Lower lobe of right lung (tissue), 2 donors: ENCODE measurements around the gene CALU. TPM values are rescaled to one million over a fixed set of nuclear protein-coding genes. Genes with fewer than 3 reads are reported as not detected.

Source experiments
- ATAC-seq, 2 donors: fragments of 200-7000 bp; cut with Tn5 transposase; one replicate each; pipeline ENCODE4 v1.9.1; 2020 to 2022; ENCODE audit warnings: mild to moderate bottlenecking in 2 of 2, moderate library complexity in 2 of 2
- DNase-seq: peaks from one replicate; pipeline ENCODE4 v3.0.0-alpha.2; 2020
- H3K27ac ChIP-seq: fragments of 200-600 bp; one replicate; pipeline ENCODE4 v1.8.0; 2022
- H3K27me3 ChIP-seq: fragments of 200-600 bp; one replicate; pipeline ENCODE4 v1.8.0; 2022; ENCODE audit warnings: low read depth
- H3K36me3 ChIP-seq: fragments of 200-600 bp; one replicate; pipeline ENCODE4 v1.8.0; 2022; ENCODE audit warnings: mild to moderate bottlenecking
- H3K4me1 ChIP-seq: fragments of 200-600 bp; one replicate; pipeline ENCODE4 v1.8.0; 2022
- H3K4me3 ChIP-seq: fragments of 200-600 bp; one replicate; pipeline ENCODE4 v1.8.0; 2022; ENCODE audit warnings: mild to moderate bottlenecking
- H3K9me3 ChIP-seq: fragments of 200-600 bp; one replicate; pipeline ENCODE4 v1.8.0; 2022
- intact Hi-C: fragments of 100-400 bp; cut with DNase I; formaldehyde crosslinking; loops from one replicate; pipeline ENCODE4 v1.11.0; 2022
- total RNA-seq: library from RNA; stranded (reverse); fragmentation: NEBNext Ultra II Directional; extraction: Animal tissue kit (Norgen Biotek cat#: 25700); gene quantifications from one replicate; pipeline ENCODE4 v1.2.1, GENCODE V29; 2021
- TF ChIP-seq, protein P1 (sequence below): fragments of 200-600 bp; IDR thresholded peaks from one replicate; pipeline ENCODE4 v1.8.0; 2022; ENCODE audit warnings: antibody characterized with exemption, mild to moderate bottlenecking
- donor health status: DM: no; HTN: yes; CAD: no; lungs with severe emphysema.

CALU gene
- total RNA-seq, 1 donor from 2014 or later, result 84.6 TPM

DNA sequence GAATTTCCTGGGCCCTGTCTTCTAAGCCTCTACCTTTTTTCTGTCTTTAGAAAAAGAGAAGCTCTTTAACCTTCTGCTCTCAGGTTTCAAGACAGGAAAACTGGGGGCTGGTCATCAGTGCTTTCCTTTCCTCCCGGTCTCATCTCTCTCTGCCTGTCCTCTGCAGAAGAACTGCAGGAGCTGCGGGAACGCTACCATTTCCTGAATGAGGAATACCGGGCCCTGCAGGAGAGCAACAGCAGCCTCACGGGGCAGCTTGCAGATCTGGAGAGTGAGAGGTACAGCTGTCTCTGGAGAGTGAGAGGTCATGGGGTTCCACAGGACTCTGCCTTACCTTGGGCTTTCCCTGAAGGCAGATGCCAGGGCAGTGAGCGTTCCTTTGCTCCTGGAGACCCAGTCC lies 65.3 kb downstream of the CALU start:
- TF ChIP-seq, protein P1, sequence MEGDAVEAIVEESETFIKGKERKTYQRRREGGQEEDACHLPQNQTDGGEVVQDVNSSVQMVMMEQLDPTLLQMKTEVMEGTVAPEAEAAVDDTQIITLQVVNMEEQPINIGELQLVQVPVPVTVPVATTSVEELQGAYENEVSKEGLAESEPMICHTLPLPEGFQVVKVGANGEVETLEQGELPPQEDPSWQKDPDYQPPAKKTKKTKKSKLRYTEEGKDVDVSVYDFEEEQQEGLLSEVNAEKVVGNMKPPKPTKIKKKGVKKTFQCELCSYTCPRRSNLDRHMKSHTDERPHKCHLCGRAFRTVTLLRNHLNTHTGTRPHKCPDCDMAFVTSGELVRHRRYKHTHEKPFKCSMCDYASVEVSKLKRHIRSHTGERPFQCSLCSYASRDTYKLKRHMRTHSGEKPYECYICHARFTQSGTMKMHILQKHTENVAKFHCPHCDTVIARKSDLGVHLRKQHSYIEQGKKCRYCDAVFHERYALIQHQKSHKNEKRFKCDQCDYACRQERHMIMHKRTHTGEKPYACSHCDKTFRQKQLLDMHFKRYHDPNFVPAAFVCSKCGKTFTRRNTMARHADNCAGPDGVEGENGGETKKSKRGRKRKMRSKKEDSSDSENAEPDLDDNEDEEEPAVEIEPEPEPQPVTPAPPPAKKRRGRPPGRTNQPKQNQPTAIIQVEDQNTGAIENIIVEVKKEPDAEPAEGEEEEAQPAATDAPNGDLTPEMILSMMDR, result no peak
- intact Hi-C loops, result no loop called here
- no peaks in the 10 kb centered on the region for H3K4me1 ChIP-seq
- ATAC-seq, result no peak
- no peaks in the 10 kb centered on the region for H3K9me3 ChIP-seq
- DNase-seq, result no peak
- H3K4me3 ChIP-seq, result no peak overlapping the region
- no peak overlapping the region for H3K27ac ChIP-seq
- no peaks in the 10 kb centered on the region for H3K27me3 ChIP-seq
- no peaks in the 10 kb centered on the region for H3K36me3 ChIP-seq

DNA sequence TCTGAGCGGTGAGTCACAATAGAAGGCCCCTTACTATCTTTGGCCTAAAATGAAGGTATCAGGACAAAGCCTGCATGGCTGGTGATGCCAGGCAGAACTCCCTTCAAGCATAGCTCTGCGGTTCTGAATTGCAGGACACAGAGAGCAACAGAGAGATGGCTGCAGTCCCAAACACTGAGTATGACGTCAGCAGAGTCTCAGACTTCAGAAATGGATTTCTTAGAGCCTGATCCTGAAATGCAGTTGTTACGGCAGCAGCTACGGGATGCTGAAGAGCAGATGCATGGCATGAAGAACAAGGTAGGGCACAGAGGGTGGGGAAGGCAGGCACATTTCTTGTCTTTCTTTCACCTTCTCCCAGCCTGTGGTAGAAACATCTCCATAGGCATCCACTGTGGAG lies 66.1 kb downstream of the CALU start:
- no peak for ATAC-seq

GRCh38 chr7:128807191-128807590 lies 68.0 kb downstream of the CALU start:
- H3K9me3 ChIP-seq, result no peaks in the 10 kb centered on the region
- H3K4me3 ChIP-seq, result no peak overlapping the region
- no peak for ATAC-seq
- H3K36me3 ChIP-seq, result no peaks in the 10 kb centered on the region
- H3K27ac ChIP-seq, result no peak overlapping the region
- intact Hi-C loops, result no loop called here
- TF ChIP-seq, protein P1, result no peak
- no peaks in the 10 kb centered on the region for H3K4me1 ChIP-seq
- no peaks in the 10 kb centered on the region for H3K27me3 ChIP-seq
- DNase-seq, result no peak

More for the DNA sequence above, 66.1 kb downstream of the CALU start:
- DNase-seq, result no peak
- intact Hi-C loops, result no loop called here
- TF ChIP-seq, protein P1, result no peak
- Histone ChIP-seq H3K9me3 (no peaks in the 10 kb centered on the region), H3K4me1 (no peaks in the 10 kb centered on the region), H3K27me3 (no peaks in the 10 kb centered on the region), H3K4me3 (no peak overlapping the region), H3K36me3 (no peaks in the 10 kb centered on the region), H3K27ac (no peak overlapping the region)

DNA sequence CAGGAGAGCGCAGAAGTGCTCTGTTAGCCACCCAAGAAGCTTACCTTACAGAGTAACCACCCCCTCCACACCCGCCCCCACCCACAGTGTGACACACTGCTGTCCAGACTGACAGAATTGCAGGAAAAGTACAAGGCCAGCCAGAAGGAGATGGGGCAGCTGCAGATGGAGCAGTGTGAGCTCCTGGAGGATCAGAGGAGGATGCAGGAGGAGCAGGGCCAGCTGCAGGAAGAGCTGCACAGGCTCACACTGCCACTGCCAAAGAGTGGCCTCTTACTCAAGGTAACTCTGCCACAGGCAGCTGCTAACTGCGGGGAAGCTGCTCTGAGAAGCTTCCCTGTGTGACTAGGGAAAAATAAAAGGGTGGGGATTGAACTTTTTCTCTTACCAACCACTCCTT lies 70.2 kb downstream of the CALU start:
- intact Hi-C loops, result no loop called here
- DNase-seq (no peak), ATAC-seq (no peak)
- H3K27me3 ChIP-seq, result no peaks in the 10 kb centered on the region
- H3K4me1 ChIP-seq, result peaks cover 5% of the 10 kb centered on the region
- H3K36me3 ChIP-seq, result no peaks in the 10 kb centered on the region
- no peak overlapping the region for H3K27ac ChIP-seq
- H3K4me3 ChIP-seq, result no peak overlapping the region
- TF ChIP-seq, protein P1, result no peak
- H3K9me3 ChIP-seq, result no peaks in the 10 kb centered on the region

DNA sequence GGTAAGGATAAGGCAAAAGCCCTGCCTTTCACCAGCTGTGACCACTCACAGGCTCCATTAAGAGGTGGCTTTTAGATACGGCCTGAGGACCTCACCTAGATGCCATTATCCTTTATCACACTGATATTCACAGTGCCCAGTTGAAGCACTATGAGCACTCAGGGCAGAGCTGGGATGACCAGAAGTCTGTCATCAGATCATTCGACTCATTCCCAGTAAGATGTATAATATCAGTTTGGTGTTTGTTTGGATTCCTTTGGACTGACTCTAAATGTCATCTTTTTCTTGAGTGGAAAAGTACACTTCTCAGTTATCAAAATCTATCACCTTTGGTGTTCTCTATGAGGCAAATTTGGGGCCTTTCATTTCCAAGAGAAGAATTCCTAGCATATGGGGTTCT lies 71.3 kb downstream of the CALU start:
- TF ChIP-seq, protein P1, result no peak
- Histone ChIP-seq H3K27me3 (no peaks in the 10 kb centered on the region), H3K36me3 (no peaks in the 10 kb centered on the region), H3K4me1 (peaks cover 5% of the 10 kb centered on the region), H3K27ac (no peak overlapping the region), H3K9me3 (no peaks in the 10 kb centered on the region), H3K4me3 (no peak overlapping the region)
- intact Hi-C loops, result no loop called here
- DNase-seq (no peak), ATAC-seq (no peak)

DNA sequence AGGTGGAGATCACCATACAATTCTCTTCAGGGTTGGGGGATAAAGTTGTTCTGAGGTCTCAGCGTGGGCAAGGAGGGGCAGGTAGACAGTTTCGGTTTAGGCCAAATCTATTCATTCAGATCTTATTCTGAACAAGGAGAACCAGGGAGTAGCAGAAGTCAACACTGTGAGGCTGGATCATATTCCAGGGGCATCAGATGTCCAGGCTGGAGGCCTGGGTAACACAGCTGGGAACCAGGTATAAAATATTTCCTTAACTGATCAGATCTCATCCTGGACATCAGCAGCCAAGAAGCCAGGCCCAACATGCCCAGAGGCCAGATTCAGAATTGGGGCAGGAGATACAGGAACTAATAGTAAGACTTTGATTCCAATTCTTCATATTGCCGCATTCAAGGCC lies 71.8 kb downstream of the CALU start:
- H3K4me3 ChIP-seq, result no peak overlapping the region

More for the DNA sequence above, 71.8 kb downstream of the CALU start:
- H3K4me1 ChIP-seq, result peaks cover 5% of the 10 kb centered on the region
- intact Hi-C loops, result no loop called here
- H3K27ac ChIP-seq, result no peak overlapping the region
- H3K9me3 ChIP-seq, result no peaks in the 10 kb centered on the region
- ATAC-seq (no peak), DNase-seq (no peak)
- H3K36me3 ChIP-seq, result no peaks in the 10 kb centered on the region
- no peaks in the 10 kb centered on the region for H3K27me3 ChIP-seq
- TF ChIP-seq, protein P1, result no peak
